GM12874 (cell line): Measurements from ENCODE around the gene ACOXL.

Experiments
- TF ChIP-seq, protein P1 (sequence below): IDR thresholded peaks from 2 replicates; pipeline ENCODE4 v1.5.1; 2011; ENCODE audit warnings: low read depth, mild to moderate bottlenecking, control low read depth, low read length, moderate library complexity; ENCODE audit not compliant: insufficient read depth

Gene ACOXL

DNA sequence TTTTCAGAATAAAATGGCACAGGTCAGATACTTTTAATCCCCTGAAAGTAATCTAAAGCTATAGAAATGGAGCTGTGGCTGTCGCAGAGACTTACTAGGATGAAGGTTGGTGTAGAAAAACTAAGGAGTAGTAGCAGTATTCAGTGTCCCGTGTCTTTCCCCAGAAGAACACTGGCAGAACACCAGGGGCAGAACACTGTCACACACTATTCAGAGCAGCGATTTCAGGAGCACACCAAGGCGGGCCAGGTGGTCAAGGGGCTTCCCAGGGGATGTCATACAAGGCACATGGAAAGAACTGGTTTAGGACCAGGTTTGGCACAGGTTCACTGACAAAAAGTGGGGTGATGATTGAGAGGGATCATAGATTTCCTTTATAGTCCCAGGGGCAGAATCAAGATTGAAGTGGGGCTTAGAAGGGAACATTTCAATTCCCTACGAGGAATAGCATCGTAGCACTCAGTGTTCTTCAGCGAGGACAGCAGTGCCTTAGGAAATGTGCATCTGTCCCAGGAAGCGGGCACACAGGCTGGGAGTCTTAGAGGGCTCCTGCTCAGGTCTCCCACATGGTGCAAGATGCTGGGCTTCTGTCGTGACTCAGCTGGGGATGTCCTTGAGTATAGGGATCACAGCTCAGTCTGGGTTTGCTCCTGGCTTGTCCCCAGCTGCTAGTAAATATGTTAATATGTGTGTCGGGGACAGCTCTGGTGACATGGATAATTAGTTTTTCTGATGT, 410.9 kb downstream of the ACOXL start:
- TF ChIP-seq, protein P1, sequence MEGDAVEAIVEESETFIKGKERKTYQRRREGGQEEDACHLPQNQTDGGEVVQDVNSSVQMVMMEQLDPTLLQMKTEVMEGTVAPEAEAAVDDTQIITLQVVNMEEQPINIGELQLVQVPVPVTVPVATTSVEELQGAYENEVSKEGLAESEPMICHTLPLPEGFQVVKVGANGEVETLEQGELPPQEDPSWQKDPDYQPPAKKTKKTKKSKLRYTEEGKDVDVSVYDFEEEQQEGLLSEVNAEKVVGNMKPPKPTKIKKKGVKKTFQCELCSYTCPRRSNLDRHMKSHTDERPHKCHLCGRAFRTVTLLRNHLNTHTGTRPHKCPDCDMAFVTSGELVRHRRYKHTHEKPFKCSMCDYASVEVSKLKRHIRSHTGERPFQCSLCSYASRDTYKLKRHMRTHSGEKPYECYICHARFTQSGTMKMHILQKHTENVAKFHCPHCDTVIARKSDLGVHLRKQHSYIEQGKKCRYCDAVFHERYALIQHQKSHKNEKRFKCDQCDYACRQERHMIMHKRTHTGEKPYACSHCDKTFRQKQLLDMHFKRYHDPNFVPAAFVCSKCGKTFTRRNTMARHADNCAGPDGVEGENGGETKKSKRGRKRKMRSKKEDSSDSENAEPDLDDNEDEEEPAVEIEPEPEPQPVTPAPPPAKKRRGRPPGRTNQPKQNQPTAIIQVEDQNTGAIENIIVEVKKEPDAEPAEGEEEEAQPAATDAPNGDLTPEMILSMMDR = no peak

DNA sequence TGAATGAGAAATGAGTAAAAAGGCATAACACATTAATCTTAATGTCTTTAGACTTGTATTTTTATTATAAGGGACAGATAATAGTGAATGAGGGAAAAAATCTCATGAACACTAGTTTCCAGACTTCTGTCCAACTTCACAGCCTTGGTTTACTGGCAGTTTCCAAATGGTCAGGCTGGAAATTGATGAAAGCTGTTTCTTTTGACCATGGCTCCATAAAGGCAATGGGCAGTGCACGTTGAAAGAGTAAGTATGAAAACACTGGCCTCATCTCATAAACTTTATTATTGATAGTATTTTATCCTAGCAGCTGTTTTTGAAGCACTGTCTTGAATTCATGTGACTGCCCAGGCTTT, 411.4 kb downstream of the ACOXL start:
- TF ChIP-seq, protein P1 = no peak

- TF ChIP-seq, protein P1 = no peak
Observed at GRCh38 chr2:111145103-111145760, 412.9 kb downstream of the ACOXL start.

- TF ChIP-seq, protein P1 = no peak
Observed at GRCh38 chr2:111145951-111146350, 413.6 kb downstream of the ACOXL start.

GRCh38 chr2:111148225-111148873, 416.0 kb downstream of the ACOXL start:
- TF ChIP-seq, protein P1 = no peak

- TF ChIP-seq, protein P1 = no peak
Observed at GRCh38 chr2:111148925-111149324, 416.6 kb downstream of the ACOXL start.

DNA sequence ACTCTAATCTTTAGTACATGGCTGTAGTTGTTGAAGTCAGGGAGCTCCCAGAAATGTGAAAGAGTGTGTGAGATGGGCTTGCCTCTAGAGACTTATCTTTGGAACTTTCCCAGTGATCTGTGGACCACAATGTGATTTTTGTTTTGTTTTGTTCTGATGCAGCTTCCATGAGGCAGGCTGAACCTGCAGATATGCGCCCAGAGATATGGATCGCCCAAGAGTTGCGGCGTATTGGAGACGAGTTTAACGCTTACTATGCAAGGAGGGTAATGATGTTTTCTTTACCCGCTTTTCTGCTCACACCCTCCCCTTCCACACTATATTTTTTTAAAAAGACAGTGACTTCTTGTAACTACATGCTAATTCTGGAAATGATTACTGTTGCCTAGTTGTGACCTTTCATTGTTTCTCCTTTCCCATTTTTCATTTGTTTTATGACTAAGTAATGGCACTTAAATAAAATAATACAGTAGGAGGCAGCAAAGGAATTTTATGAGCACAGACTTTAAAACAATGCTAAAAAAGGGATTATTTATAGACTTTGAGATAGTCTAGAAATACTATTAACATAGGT, 417.6 kb downstream of the ACOXL start:
- TF ChIP-seq, protein P1 = no peak
